Stimulated activated CD8-positive, alpha-beta memory T cell treated with anti-CD3 and anti-CD28 coated beads, Interleukin-15, amount 100 ng/mL, for 1 hour (primary cell): ENCODE results near the gene CLIP1.

Experiments used
- DNase-seq: peaks from one replicate; pipeline ENCODE4 v3.0.0-alpha.2; 2020; ENCODE audit warnings: low read depth

Gene CLIP1

DNA sequence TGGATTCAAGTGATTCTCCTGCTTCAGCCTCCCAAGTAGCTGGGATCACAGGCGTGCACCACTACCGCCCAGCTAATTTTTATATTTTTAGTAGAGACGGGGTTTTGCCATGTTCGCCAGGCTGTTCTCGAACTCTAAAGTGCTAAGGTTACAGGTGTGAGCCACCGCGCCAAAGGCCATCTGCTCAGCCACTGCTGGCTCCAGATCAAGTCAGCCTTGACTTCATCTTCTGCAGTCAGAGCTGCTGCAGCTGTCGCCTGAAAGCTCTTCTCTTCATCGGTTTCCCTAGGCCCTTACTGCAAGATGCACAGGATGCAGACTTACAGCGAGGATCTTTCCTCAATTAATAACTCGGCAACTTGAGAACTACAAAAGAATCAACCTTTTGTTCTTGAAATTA is 66.8 kb downstream of the CLIP1 start:
- no peak for DNase-seq

DNA sequence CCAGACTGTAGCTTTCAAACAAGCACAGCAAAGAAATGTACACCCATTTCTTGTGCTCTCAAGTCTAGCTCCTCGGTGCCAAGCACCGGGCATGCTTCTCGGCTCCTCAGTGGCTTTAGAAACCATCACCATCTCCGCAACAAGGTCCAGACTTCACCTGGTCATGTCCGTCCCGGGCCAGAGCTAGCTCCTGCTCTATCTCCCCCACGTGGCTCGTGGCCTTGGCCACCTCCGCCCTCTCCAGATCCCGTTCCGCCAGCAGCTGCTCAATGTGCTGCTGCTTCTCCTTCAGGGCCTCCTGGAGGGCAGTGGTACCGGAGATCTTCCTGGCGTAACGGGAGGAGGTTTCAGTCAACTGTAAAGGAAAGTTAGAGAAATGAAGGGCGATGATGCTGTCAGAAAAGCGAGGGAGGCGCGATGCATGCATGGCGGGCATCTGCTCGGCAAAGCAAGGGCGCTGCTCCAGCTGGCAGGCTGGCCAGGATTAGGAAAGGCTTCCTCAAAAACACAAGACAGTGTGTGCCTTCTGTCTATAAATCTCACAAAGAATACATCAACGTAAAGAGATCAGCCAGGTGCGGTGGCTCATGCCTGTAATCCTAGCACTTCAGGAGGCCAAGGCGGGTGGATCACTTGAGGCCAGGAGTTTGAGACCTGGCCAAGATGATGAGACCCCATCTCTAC is 67.4 kb downstream of the CLIP1 start:
- no peak for DNase-seq

DNA sequence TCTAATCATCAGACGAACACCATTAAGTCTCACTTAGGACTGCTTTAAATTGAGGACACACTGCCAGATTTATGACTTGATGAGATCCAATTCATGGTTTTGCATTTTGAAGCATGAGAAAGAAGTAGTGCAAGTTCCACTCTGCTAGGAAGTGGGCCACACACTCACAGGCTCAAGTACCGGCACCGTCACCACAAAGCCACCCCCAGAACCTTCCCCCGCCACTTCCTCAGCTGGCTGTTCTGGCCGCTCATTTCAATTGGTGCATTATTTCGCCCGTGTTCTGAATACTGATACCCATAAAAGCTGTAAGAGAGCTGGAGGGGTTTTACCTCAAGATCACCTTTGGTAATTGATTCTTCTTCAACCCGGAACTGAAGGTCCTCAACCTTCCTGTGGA is 70.1 kb downstream of the CLIP1 start:
- no peak for DNase-seq

GRCh38 chr12:122350141-122350848 is 72.2 kb downstream of the CLIP1 start:
- no peak for DNase-seq

DNA sequence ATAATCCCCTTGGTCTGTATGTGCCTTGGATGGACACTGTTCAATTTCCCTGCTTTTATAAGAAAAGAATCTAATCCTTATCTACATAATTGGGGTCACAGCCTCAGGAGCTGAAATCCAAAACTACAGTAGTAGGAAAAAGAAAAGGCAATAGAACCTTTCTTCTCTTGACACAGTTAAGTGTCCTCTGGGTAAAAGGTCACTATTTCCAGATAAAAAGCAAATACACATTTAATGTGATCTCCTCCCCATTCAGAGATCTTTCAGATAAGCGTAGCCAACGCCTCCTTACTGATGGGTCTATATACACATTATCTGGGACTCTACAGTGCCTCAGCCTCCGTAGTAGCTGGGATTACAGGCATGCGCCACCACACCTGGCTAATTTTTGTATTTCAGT is 73.4 kb downstream of the CLIP1 start:
- DNase-seq: no peak

- DNase-seq: no peak
Measured at GRCh38 chr12:122348505-122348904, 74.0 kb downstream of the CLIP1 start.

DNA sequence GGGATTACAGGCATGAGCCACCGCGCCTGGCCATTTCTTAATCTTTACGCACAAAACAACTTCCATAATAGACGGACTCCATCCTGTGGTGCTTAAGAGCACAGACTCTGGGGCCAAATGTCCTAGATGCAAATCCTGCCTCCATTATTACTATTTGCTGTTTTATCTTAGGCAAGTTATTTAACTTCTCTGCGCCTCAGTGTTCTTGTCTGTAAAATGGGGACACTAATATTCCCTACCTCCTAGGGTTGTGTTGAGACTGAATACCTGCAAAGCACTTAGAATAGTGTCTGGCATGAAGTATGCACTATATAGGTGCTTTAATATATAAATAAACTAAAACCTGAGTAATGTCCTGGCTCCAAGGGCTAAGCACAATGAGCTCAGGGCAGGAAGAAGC is 76.4 kb downstream of the CLIP1 start:
- DNase-seq: no peak

DNA sequence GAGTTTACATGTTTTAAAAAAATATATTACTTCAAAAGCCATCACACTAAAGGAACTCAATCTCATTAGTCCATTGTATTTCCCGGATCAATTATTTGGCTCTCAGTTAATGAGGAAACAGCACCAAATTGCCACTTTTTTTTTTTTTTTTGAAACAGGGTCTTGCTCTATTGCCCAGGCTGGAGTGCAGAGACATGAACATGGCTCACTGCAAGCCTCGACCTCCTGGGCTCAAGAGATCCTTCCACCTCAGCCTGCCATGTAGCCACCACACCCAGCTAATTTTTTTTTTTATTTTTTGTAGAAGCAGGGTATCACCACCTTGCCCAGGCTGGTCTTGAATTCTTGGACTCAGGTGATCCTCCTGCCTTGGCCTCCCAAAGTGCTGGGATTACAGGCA is 77.4 kb downstream of the CLIP1 start:
- DNase-seq: no peak

GRCh38 chr12:122336015-122336946 is 86.2 kb downstream of the CLIP1 start:
- DNase-seq: no peak

DNA sequence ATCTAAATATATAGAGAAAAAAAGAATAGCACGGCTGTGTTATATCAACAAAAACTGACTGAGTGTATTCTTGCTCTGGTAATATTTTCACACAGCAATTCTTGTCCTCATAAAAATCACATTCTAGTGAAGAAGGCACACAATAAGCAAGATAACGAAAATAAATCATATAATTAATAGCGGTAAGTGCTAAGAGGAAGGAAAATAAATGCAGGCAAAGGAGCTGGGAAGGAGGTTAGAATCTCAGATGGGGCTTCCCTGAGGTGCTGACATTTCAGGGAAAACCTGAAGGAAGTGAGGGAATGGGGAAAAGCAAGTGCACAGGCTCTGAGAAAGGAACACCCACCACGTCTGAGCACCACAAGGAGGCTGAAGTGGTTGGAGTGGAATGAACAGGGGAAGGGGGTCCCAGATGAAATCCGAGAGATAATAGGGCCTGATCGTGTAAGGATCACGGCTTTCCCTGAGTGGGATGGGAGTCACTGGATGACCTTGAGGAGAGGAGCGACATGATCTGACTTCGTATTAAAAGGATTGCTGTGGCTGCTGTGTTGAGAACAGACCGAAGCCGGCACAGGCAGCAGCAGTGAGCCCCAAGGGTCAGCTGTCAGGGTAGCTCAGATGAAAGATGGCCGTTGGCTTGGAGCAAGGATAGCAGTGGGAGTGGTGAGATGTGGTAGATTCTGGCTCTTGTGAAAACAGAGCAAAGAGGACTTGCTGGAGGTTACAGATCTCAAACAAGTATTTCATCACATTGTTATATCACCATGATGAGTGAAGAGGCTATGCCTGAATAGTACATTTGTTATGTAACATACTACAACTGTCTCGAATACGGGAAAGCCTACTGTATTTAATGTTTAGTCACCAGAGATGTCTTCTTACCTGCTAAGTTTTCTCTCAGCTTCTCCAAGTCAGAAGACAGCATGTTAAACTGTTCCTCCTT is 89.1 kb downstream of the CLIP1 start:
- no peak for DNase-seq

DNA sequence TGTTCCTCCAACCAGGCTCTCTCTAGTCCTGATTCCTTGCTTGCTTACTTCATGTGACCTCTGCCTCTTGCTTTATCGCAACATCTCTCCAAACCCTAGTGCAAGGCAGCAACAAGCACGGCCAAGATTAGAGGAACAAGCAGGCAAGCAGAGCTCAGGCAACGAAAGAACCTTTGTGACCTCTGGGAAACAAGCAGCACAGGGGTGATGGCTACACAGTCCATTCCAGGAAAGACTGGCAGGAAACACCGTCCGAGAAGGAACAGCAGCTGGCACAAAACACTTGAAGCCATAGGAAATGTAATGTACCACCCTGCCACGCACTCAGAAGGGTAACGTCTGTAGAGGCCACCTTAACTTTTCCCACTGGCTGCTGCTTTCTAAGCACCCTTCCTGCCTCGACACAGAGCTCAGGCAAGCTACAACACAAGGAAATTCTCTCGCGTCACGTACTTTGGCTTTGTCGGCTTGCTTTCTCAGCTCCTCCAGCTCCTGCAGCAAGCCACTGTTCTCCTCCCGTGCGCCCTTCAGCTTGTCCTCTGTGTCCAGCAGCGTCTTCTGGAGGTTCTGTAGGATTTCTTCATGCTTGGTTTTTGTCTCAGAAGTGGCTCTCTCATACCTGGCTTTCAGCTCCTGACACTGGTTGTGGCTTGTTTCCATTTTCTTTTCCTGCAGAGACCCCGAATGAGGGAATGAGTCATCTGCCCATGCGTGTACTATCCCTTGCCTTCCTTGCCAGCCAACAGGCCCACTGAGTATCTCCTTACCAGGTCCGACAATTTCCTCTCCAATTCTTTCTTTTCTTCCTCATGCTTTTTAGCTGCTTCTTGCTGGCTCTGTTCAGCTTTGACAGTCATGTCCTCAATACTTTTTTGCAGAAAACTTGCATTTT is 94.7 kb downstream of the CLIP1 start:
- no peak for DNase-seq

DNA sequence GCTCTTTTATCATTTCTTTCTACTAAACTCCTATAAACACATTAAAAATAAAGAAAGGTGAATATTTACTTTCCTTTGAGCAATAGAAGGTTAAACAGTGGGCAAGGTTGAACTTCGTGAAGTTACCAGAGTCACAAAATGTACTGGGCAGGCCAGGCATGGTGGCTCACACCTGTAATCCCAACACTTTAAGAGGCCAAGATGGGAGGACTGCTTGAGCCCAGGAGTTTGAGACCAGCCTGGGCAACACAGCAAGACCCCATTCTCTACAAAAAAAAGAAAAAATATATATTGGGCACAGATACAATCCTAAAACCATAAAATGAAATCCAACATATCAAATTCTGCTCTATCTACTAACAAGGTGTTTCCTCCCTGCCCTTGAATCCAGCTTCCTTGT is 95.5 kb downstream of the CLIP1 start:
- no peak for DNase-seq

GRCh38 chr12:122326586-122326985 is 95.9 kb downstream of the CLIP1 start:
- no peak for DNase-seq

- no peak for DNase-seq
Measured at GRCh38 chr12:122323311-122324019, 99.0 kb downstream of the CLIP1 start.

- no peak for DNase-seq
Measured at GRCh38 chr12:122322501-122322900, 100.0 kb downstream of the CLIP1 start.

- no peak for DNase-seq
Measured at GRCh38 chr12:122318607-122319605, 103.6 kb downstream of the CLIP1 start.

DNA sequence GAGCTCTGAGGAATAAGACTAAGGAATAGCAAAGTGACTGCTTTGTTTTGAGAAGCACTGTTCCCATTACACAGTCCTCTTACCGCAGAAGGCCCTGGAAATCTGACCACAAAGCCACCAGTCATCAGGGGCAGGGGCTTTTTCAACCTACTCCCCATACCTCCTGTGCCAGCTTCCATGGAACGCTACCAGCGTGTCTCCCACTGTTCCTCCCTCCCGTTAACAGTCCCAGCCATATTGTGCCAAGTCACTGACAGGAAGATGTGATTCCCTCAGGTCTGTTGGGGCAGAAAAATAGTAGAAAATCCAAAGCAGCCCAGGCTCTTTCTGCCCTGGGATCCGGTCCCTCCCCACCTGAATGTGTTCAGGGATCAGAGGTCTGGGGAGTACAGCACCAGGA is 109.5 kb downstream of the CLIP1 start:
- DNase-seq: no peak

- DNase-seq: no peak
Measured at GRCh38 chr12:122311696-122312095, 110.8 kb downstream of the CLIP1 start.
